ENCODE results near the gene HTR2A.

HTR2A gene

GRCh38 chr13:46895381-46895780, 1.5 kb downstream of the HTR2A start:
- no peaks in the 10 kb centered on the region for H3K9me3 Mint-ChIP-seq
- ATAC-seq (replicated peaks) = no peak
- H3K4me3 Mint-ChIP-seq = no peak overlapping the region
- DNase-seq = no peak
- peaks cover 58% of the 10 kb centered on the region in 2 donors for H3K27me3 Mint-ChIP-seq
- H3K36me3 Mint-ChIP-seq (ENCODE audit: insufficient read depth) = no peaks in the 10 kb centered on the region
- peaks cover 10 to 11% of the 10 kb centered on the region in 2 donors for H3K4me1 Mint-ChIP-seq (ENCODE audit: low read depth in 2 of 2)
- no peak overlapping the region for H3K27ac Mint-ChIP-seq

GRCh38 chr13:46894568-46894967, 2.3 kb downstream of the HTR2A start:
- Mint-ChIP-seq H3K4me3 (peak overlapping the region; percentile 21 to 62), H3K4me1 (ENCODE audit: low read depth in 2 of 2) (peaks cover 10 to 11% of the 10 kb centered on the region in 2 donors), H3K27me3 (peaks cover 64 to 66% of the 10 kb centered on the region in 2 donors), H3K27ac (no peak overlapping the region), H3K9me3 (no peaks in the 10 kb centered on the region), H3K36me3 (ENCODE audit: insufficient read depth) (no peaks in the 10 kb centered on the region)
- peak; percentile 21 for ATAC-seq (replicated peaks)
- DNase-seq = no peak

GRCh38 chr13:46893798-46894560, 2.9 kb downstream of the HTR2A start:
- peak overlapping the region; percentile 61 to 62 for H3K4me3 Mint-ChIP-seq
- H3K27me3 Mint-ChIP-seq = peaks cover 64 to 70% of the 10 kb centered on the region in 2 donors
- H3K27ac Mint-ChIP-seq = no peak overlapping the region
- H3K9me3 Mint-ChIP-seq = no peaks in the 10 kb centered on the region
- peak; percentile 88 for ATAC-seq (replicated peaks)
- DNase-seq = peak; percentile 37 to 58 (median 49)
- no peaks in the 10 kb centered on the region for H3K36me3 Mint-ChIP-seq (ENCODE audit: insufficient read depth)
- peaks cover 10 to 11% of the 10 kb centered on the region in 2 donors for H3K4me1 Mint-ChIP-seq (ENCODE audit: low read depth in 2 of 2)

- Mint-ChIP-seq H3K9me3 (no peaks in the 10 kb centered on the region), H3K27ac (no peak overlapping the region), H3K27me3 (peaks cover 68 to 70% of the 10 kb centered on the region in 2 donors), H3K4me1 (ENCODE audit: low read depth in 2 of 2) (peaks cover 10 to 11% of the 10 kb centered on the region in 2 donors), H3K36me3 (ENCODE audit: insufficient read depth) (no peaks in the 10 kb centered on the region), H3K4me3 (peak overlapping the region; percentile 61 to 62)
- no peak for DNase-seq
- no peak for ATAC-seq (replicated peaks)
Observed at GRCh38 chr13:46893221-46893740, 3.6 kb downstream of the HTR2A start.

- no peaks in the 10 kb centered on the region for H3K4me1 Mint-ChIP-seq (ENCODE audit: low read depth in 2 of 2)
- peaks cover 0 to 7% of the 10 kb centered on the region in 2 donors for H3K9me3 Mint-ChIP-seq
- no peak overlapping the region for H3K27ac Mint-ChIP-seq
- H3K36me3 Mint-ChIP-seq (ENCODE audit: insufficient read depth) = no peaks in the 10 kb centered on the region
- DNase-seq = no peak
- H3K4me3 Mint-ChIP-seq = no peak overlapping the region
- H3K27me3 Mint-ChIP-seq = peaks cover 42 to 47% of the 10 kb centered on the region in 2 donors
- ATAC-seq (replicated peaks) = no peak
Observed at GRCh38 chr13:46885018-46885417, 11.8 kb downstream of the HTR2A start.

GRCh38 chr13:46884531-46884930, 12.3 kb downstream of the HTR2A start:
- no peak for ATAC-seq (replicated peaks)
- Mint-ChIP-seq H3K4me1 (ENCODE audit: low read depth in 2 of 2) (no peaks in the 10 kb centered on the region), H3K9me3 (peaks cover 0 to 7% of the 10 kb centered on the region in 2 donors), H3K36me3 (ENCODE audit: insufficient read depth) (no peaks in the 10 kb centered on the region), H3K27ac (no peak overlapping the region), H3K27me3 (peaks cover 41 to 45% of the 10 kb centered on the region in 2 donors), H3K4me3 (no peak overlapping the region)
- DNase-seq = no peak

- ATAC-seq (replicated peaks) (no peak), DNase-seq (no peak)
- H3K27ac Mint-ChIP-seq = no peak overlapping the region
- H3K27me3 Mint-ChIP-seq = peaks cover 37 to 52% of the 10 kb centered on the region in 2 donors
- no peaks in the 10 kb centered on the region for H3K9me3 Mint-ChIP-seq
- no peaks in the 10 kb centered on the region for H3K36me3 Mint-ChIP-seq (ENCODE audit: insufficient read depth)
- H3K4me1 Mint-ChIP-seq (ENCODE audit: low read depth in 2 of 2) = no peaks in the 10 kb centered on the region
- no peak overlapping the region for H3K4me3 Mint-ChIP-seq
Observed at GRCh38 chr13:46881621-46882020, 15.2 kb downstream of the HTR2A start.

GRCh38 chr13:46874006-46874405, 22.8 kb downstream of the HTR2A start:
- Mint-ChIP-seq H3K27ac (no peak overlapping the region), H3K9me3 (no peaks in the 10 kb centered on the region), H3K27me3 (peaks cover 23 to 32% of the 10 kb centered on the region in 2 donors), H3K4me1 (ENCODE audit: low read depth in 2 of 2) (no peaks in the 10 kb centered on the region), H3K36me3 (ENCODE audit: insufficient read depth) (no peaks in the 10 kb centered on the region), H3K4me3 (no peak overlapping the region)
- no peak for DNase-seq
- no peak for ATAC-seq (replicated peaks)

GRCh38 chr13:46871557-46871956, 25.3 kb downstream of the HTR2A start:
- Mint-ChIP-seq H3K4me3 (no peak overlapping the region), H3K36me3 (ENCODE audit: insufficient read depth) (no peaks in the 10 kb centered on the region), H3K27me3 (peaks cover 12 to 15% of the 10 kb centered on the region in 2 donors), H3K27ac (no peak overlapping the region), H3K4me1 (ENCODE audit: low read depth in 2 of 2) (no peaks in the 10 kb centered on the region), H3K9me3 (no peaks in the 10 kb centered on the region)
- DNase-seq (no peak), ATAC-seq (replicated peaks) (no peak)

GRCh38 chr13:46868091-46868490, 28.8 kb downstream of the HTR2A start:
- no peak for ATAC-seq (replicated peaks)
- Mint-ChIP-seq H3K36me3 (ENCODE audit: insufficient read depth) (peaks cover 4% of the 10 kb centered on the region), H3K27me3 (peaks cover 6 to 12% of the 10 kb centered on the region in 2 donors), H3K27ac (no peak overlapping the region), H3K4me1 (ENCODE audit: low read depth in 2 of 2) (no peaks in the 10 kb centered on the region), H3K4me3 (no peak overlapping the region), H3K9me3 (no peaks in the 10 kb centered on the region)
- no peak for DNase-seq

- H3K9me3 Mint-ChIP-seq = no peaks in the 10 kb centered on the region
- no peaks in the 10 kb centered on the region for H3K4me1 Mint-ChIP-seq (ENCODE audit: low read depth in 2 of 2)
- no peak overlapping the region for H3K4me3 Mint-ChIP-seq
- peaks cover 12% of the 10 kb centered on the region in 2 donors for H3K27me3 Mint-ChIP-seq
- H3K27ac Mint-ChIP-seq = no peak overlapping the region
- DNase-seq (no peak), ATAC-seq (replicated peaks) (no peak)
- peaks cover 4% of the 10 kb centered on the region for H3K36me3 Mint-ChIP-seq (ENCODE audit: insufficient read depth)
Observed at GRCh38 chr13:46866150-46866549, 30.7 kb downstream of the HTR2A start.

- DNase-seq (no peak), ATAC-seq (replicated peaks) (no peak)
- Mint-ChIP-seq H3K27me3 (peaks cover 14 to 20% of the 10 kb centered on the region in 2 donors), H3K27ac (no peak overlapping the region), H3K9me3 (no peaks in the 10 kb centered on the region), H3K36me3 (ENCODE audit: insufficient read depth) (peaks cover 4% of the 10 kb centered on the region), H3K4me1 (ENCODE audit: low read depth in 2 of 2) (no peaks in the 10 kb centered on the region), H3K4me3 (no peak overlapping the region)
Observed at GRCh38 chr13:46864941-46865340, 31.9 kb downstream of the HTR2A start.

- Mint-ChIP-seq H3K27me3 (peaks cover 25 to 39% of the 10 kb centered on the region in 2 donors), H3K4me1 (ENCODE audit: low read depth in 2 of 2) (no peaks in the 10 kb centered on the region), H3K9me3 (no peaks in the 10 kb centered on the region), H3K36me3 (ENCODE audit: insufficient read depth) (peaks cover 4% of the 10 kb centered on the region), H3K4me3 (no peak overlapping the region), H3K27ac (no peak overlapping the region)
- DNase-seq = no peak
- ATAC-seq (replicated peaks) = no peak
Observed at GRCh38 chr13:46861959-46862358, 34.9 kb downstream of the HTR2A start.

GRCh38 chr13:46860722-46861121, 36.1 kb downstream of the HTR2A start:
- Mint-ChIP-seq H3K9me3 (no peaks in the 10 kb centered on the region), H3K36me3 (ENCODE audit: insufficient read depth) (peaks cover 4% of the 10 kb centered on the region), H3K27me3 (peaks cover 25 to 38% of the 10 kb centered on the region in 2 donors), H3K4me3 (no peak overlapping the region), H3K27ac (no peak overlapping the region), H3K4me1 (ENCODE audit: low read depth in 2 of 2) (no peaks in the 10 kb centered on the region)
- ATAC-seq (replicated peaks) (no peak), DNase-seq (no peak)

Measured in effector memory CD8-positive, alpha-beta T cell (primary cell).